Activated CD8-positive, alpha-beta T cell treated with anti-CD3 and anti-CD28 coated beads for 36 hours (primary cell): ENCODE data around the gene HDAC8. TPM values are rescaled to one million over a fixed set of nuclear protein-coding genes. Genes with fewer than 3 reads are reported as not detected.
"Not testable (repeated sequence)": the region's sequence is repeated elsewhere in the genome, so short reads cannot be mapped to it uniquely, and the experiment has no call there.

Source experiments
- ATAC-seq: fragments of 200-7000 bp; cut with Tn5 transposase; one replicate; pipeline ENCODE4 v1.10.0; 2021; ENCODE audit warnings: mild to moderate bottlenecking, moderate library complexity
- CTCF ChIA-PET: fragments of 350-600 bp; sonication (Branson Sonifier 250); formaldehyde crosslinking; loops from one replicate; lab custom pipeline; 2021; ENCODE audit warnings: antibody characterized with exemption; lab: Charles Lee
- POLR2A ChIA-PET: fragments of 350-600 bp; sonication (Branson Sonifier 250); formaldehyde crosslinking; loops from one replicate; lab custom pipeline; 2021; ENCODE audit warnings: antibody characterized with exemption; lab: Charles Lee
- DNase-seq: peaks from one replicate; pipeline ENCODE4 v3.0.0-alpha.2; 2020
- H3K27ac Mint-ChIP-seq: one replicate; pipeline ENCODE4 v1.8.0; 2021; ENCODE audit warnings: mild to moderate bottlenecking, mixed read lengths
- H3K27me3 Mint-ChIP-seq: one replicate; pipeline ENCODE4 v1.8.0; 2021; ENCODE audit warnings: mixed read lengths
- H3K36me3 Mint-ChIP-seq: one replicate; pipeline ENCODE4 v1.8.0; 2021; ENCODE audit warnings: low read depth, mixed read lengths
- H3K4me1 Mint-ChIP-seq: one replicate; pipeline ENCODE4 v1.8.0; 2021; ENCODE audit warnings: low read depth, mixed read lengths
- H3K4me3 Mint-ChIP-seq: one replicate; pipeline ENCODE4 v1.8.0; 2021; ENCODE audit warnings: mild to moderate bottlenecking, moderate library complexity, mixed read lengths
- H3K9me3 Mint-ChIP-seq: one replicate; pipeline ENCODE4 v1.8.0; 2021; ENCODE audit warnings: mixed read lengths
- CTCF ChIP-seq: fragments of 200-600 bp; IDR thresholded peaks from one replicate; pipeline ENCODE4 v1.8.0; 2022; ENCODE audit warnings: antibody characterized with exemption, mild to moderate bottlenecking
- intact Hi-C: fragments of 100-400 bp; cut with micrococcal nuclease; formaldehyde crosslinking; loops from one replicate; pipeline ENCODE4 v1.10.0; 2022
- total RNA-seq, 2 experiments: library from RNA; stranded (reverse); gene quantifications; one replicate each; pipeline ENCODE4 v1.2.3, GENCODE V29; 2021

The HDAC8 gene
- total RNA-seq, 2 experiments from 2014 or later: 14.6 to 17.8 TPM

DNA sequence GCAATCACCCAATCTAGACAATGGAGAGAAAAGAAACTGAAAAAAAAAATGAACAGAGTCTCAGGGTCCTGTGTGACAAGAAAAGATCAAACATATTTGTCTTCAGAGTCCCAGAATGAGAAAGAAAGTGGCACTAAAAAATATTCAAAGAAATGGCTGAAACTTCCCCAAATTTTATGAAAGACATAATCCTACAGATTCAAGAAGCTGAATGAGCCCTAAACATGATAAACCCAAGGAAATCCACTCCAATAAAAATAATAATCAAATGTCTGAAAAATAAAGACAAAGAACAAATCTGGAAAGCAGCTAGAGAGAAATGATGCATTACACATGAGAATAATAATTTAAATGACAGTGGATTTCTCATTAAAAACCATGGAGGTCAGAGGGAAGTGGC lies 136.6 kb downstream of the HDAC8 start:
- intact Hi-C loops: no loop called here
- no peak overlapping the region for H3K4me3 Mint-ChIP-seq
- no peaks in the 10 kb centered on the region for H3K27me3 Mint-ChIP-seq
- CTCF ChIA-PET: no interaction called here
- no peak for TF ChIP-seq CTCF
- ATAC-seq: no peak
- peaks cover 18% of the 10 kb centered on the region for H3K9me3 Mint-ChIP-seq
- H3K4me1 Mint-ChIP-seq: no peaks in the 10 kb centered on the region
- POLR2A ChIA-PET: no interaction called here
- no peak for DNase-seq
- no peak overlapping the region for H3K27ac Mint-ChIP-seq
- H3K36me3 Mint-ChIP-seq: peaks cover 45% of the 10 kb centered on the region

- no peak for DNase-seq
- no peaks in the 10 kb centered on the region for H3K9me3 Mint-ChIP-seq
- no peak for TF ChIP-seq CTCF
- ChIA-PET CTCF (no interaction called here), POLR2A (no interaction called here)
- ATAC-seq: no peak
- no peak overlapping the region for H3K27ac Mint-ChIP-seq
- no peak overlapping the region for H3K4me3 Mint-ChIP-seq
- intact Hi-C loops: no loop called here
- H3K36me3 Mint-ChIP-seq: peaks cover 30% of the 10 kb centered on the region
- H3K27me3 Mint-ChIP-seq: no peaks in the 10 kb centered on the region
- H3K4me1 Mint-ChIP-seq: no peaks in the 10 kb centered on the region
Observed at GRCh38 chrX:72430405-72430968, 142.2 kb downstream of the HDAC8 start.

DNA sequence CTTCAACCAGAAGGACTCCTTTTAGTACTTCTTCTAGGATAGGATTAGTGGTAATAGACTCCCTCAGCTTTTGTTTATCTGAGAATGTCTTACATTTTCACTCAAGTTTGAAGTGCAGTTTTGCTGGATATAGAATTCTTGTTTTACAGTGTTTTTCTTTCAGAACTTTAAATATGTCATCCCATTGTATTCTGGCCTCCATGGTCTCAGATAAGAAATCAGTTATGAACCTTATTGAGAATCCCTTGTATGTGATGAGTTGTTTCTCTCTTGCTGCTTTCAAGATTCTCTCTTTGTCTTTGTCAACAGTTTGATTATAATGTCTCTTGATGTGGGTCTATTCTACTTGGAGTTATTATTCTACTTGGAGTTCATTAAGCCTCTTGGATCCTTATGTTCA lies 150.8 kb downstream of the HDAC8 start:
- intact Hi-C loops: no loop called here
- DNase-seq (no peak), ATAC-seq (no peak)
- Mint-ChIP-seq H3K9me3 (peaks cover 18% of the 10 kb centered on the region), H3K4me3 (no peak overlapping the region), H3K36me3 (peaks cover 22% of the 10 kb centered on the region), H3K27me3 (no peaks in the 10 kb centered on the region), H3K27ac (no peak overlapping the region), H3K4me1 (no peaks in the 10 kb centered on the region)
- no peak for TF ChIP-seq CTCF
- CTCF ChIA-PET: no interaction called here
- POLR2A ChIA-PET: no interaction called here

- Mint-ChIP-seq H3K27ac (no peak overlapping the region), H3K4me1 (no peaks in the 10 kb centered on the region), H3K27me3 (no peaks in the 10 kb centered on the region), H3K4me3 (no peak overlapping the region), H3K9me3 (no peaks in the 10 kb centered on the region), H3K36me3 (peaks cover 9% of the 10 kb centered on the region)
- DNase-seq (no peak), ATAC-seq (no peak)
- ChIA-PET POLR2A (no interaction called here), CTCF (no interaction called here)
- intact Hi-C loops: no loop called here
- TF ChIP-seq CTCF: no peak
Observed at GRCh38 chrX:72409993-72410392, 162.7 kb downstream of the HDAC8 start.

- no peaks in the 10 kb centered on the region for H3K9me3 Mint-ChIP-seq
- intact Hi-C loops: no loop called here
- no peak for DNase-seq
- no peaks in the 10 kb centered on the region for H3K27me3 Mint-ChIP-seq
- ATAC-seq: no peak
- CTCF ChIA-PET: no interaction called here
- H3K4me1 Mint-ChIP-seq: no peaks in the 10 kb centered on the region
- no peak for TF ChIP-seq CTCF
- peaks cover 5% of the 10 kb centered on the region for H3K36me3 Mint-ChIP-seq
- no peak overlapping the region for H3K27ac Mint-ChIP-seq
- H3K4me3 Mint-ChIP-seq: no peak overlapping the region
- POLR2A ChIA-PET: no interaction called here
Observed at GRCh38 chrX:72408885-72409284, 163.8 kb downstream of the HDAC8 start.

DNA sequence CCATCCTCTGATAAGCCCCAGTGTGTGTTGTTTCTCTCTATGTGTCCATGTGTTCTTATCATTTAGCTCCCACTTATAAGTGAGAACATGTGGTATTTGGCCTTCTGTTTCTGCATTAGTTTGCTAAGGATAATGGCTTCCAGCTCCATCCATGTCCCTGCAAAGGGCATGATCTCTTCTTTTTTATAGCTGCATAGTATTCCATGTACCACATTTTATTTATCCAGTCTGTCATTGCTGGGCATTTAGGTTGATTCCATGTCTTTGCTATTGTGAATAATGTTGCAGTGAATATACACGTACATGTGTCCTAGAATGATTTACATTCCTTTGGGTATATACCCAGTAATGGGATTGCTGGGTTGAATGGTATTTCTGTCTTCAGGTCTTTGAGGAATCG lies 167.5 kb downstream of the HDAC8 start:
- intact Hi-C loops, H3K9me3 Mint-ChIP-seq, ATAC-seq, H3K36me3 Mint-ChIP-seq, H3K4me3 Mint-ChIP-seq, H3K27ac Mint-ChIP-seq, DNase-seq, H3K27me3 Mint-ChIP-seq, CTCF ChIA-PET, POLR2A ChIA-PET, H3K4me1 Mint-ChIP-seq: not testable (repeated sequence)
